Neural crest cell (in vitro differentiated cells): Measurements from ENCODE around the gene NAAA. TPM values are rescaled to one million over a fixed set of nuclear protein-coding genes. Genes with fewer than 3 reads are reported as not detected.
A peak's percentile ranks its signal among the peaks of the same experiment; 100 is the strongest.
"Not testable (repeated sequence)": the region's sequence is repeated elsewhere in the genome, so short reads cannot be mapped to it uniquely, and the experiment has no call there.

Experiments used
- DNase-seq: peaks from one replicate; pipeline ENCODE4 v3.0.0; 2021; ENCODE audit warnings: low read depth, mixed read lengths, low spot score
- H3K27ac Mint-ChIP-seq: one replicate; pipeline ENCODE4 v1.8.0; 2021; ENCODE audit warnings: mild to moderate bottlenecking, mixed read lengths; ENCODE audit not compliant: unreplicated experiment
- H3K27me3 Mint-ChIP-seq: 2 replicates; pipeline ENCODE4 v1.8.0; 2021; ENCODE audit warnings: low read depth, mild to moderate bottlenecking, mixed read lengths
- H3K36me3 Mint-ChIP-seq: 2 replicates; pipeline ENCODE4 v1.8.0; 2021; ENCODE audit warnings: low read depth, mild to moderate bottlenecking, mixed read lengths
- H3K4me1 Mint-ChIP-seq: 2 replicates; pipeline ENCODE4 v1.8.0; 2021; ENCODE audit warnings: mixed read lengths
- H3K4me3 Mint-ChIP-seq: one replicate; pipeline ENCODE4 v1.8.0; 2021; ENCODE audit warnings: mild to moderate bottlenecking, mixed read lengths
- H3K9me3 Mint-ChIP-seq: 2 replicates; pipeline ENCODE4 v1.8.0; 2021; ENCODE audit warnings: mixed read lengths
- CTCF ChIP-seq: fragments of 200-600 bp; sonication (generic); conservative IDR thresholded peaks from 2 replicates; pipeline ENCODE4 v1.5.0; 2021; ENCODE audit warnings: antibody characterized with exemption, mild to moderate bottlenecking
- total RNA-seq: library from RNA; stranded (reverse); gene quantifications from 2 replicates; pipeline ENCODE4 v1.2.1, GENCODE V29; 2021

Gene NAAA
- total RNA-seq, 1 donor from 2014 or later: 3.3 TPM

- DNase-seq: no peak
- Mint-ChIP-seq H3K27me3 (no peaks in the 10 kb centered on the region), H3K9me3 (no peaks in the 10 kb centered on the region), H3K4me1 (no peaks in the 10 kb centered on the region), H3K27ac (no peak overlapping the region), H3K4me3 (no peak overlapping the region), H3K36me3 (peaks cover 12% of the 10 kb centered on the region)
- no peak for TF ChIP-seq CTCF
These were observed 9.5 kb upstream of the NAAA start for GRCh38 chr4:75950213-75950815.

- H3K36me3 Mint-ChIP-seq: peaks cover 8% of the 10 kb centered on the region
- DNase-seq: no peak
- no peaks in the 10 kb centered on the region for H3K27me3 Mint-ChIP-seq
- H3K9me3 Mint-ChIP-seq: no peaks in the 10 kb centered on the region
- no peak overlapping the region for H3K4me3 Mint-ChIP-seq
- no peak for TF ChIP-seq CTCF
- H3K27ac Mint-ChIP-seq: no peak overlapping the region
- no peaks in the 10 kb centered on the region for H3K4me1 Mint-ChIP-seq
These were observed 8.1 kb upstream of the NAAA start for GRCh38 chr4:75948822-75949444.

GRCh38 chr4:75939890-75940691 lies 722 bp downstream of the NAAA start:
- peak; percentile 39 for DNase-seq
- H3K27me3 Mint-ChIP-seq: no peaks in the 10 kb centered on the region
- peak overlapping the region; percentile 92 for H3K4me3 Mint-ChIP-seq
- peak overlapping the region; percentile 16 for H3K27ac Mint-ChIP-seq
- H3K4me1 Mint-ChIP-seq: peaks cover 14% of the 10 kb centered on the region
- H3K9me3 Mint-ChIP-seq: no peaks in the 10 kb centered on the region
- no peaks in the 10 kb centered on the region for H3K36me3 Mint-ChIP-seq
- no peak for TF ChIP-seq CTCF

- no peak for TF ChIP-seq CTCF
- H3K4me3 Mint-ChIP-seq: no peak overlapping the region
- no peaks in the 10 kb centered on the region for H3K9me3 Mint-ChIP-seq
- H3K36me3 Mint-ChIP-seq: no peaks in the 10 kb centered on the region
- peaks cover 10% of the 10 kb centered on the region for H3K4me1 Mint-ChIP-seq
- no peak overlapping the region for H3K27ac Mint-ChIP-seq
- no peak for DNase-seq
- no peaks in the 10 kb centered on the region for H3K27me3 Mint-ChIP-seq
These were observed 5.2 kb downstream of the NAAA start for GRCh38 chr4:75935628-75936027.

GRCh38 chr4:75930152-75930551 lies 10.7 kb downstream of the NAAA start:
- Mint-ChIP-seq H3K27ac (no peak overlapping the region), H3K4me1 (peaks cover 3% of the 10 kb centered on the region), H3K36me3 (no peaks in the 10 kb centered on the region), H3K27me3 (no peaks in the 10 kb centered on the region), H3K9me3 (no peaks in the 10 kb centered on the region), H3K4me3 (no peak overlapping the region)
- TF ChIP-seq CTCF: no peak
- no peak for DNase-seq

- H3K9me3 Mint-ChIP-seq, H3K27ac Mint-ChIP-seq, H3K27me3 Mint-ChIP-seq, H3K4me1 Mint-ChIP-seq, H3K4me3 Mint-ChIP-seq, DNase-seq, H3K36me3 Mint-ChIP-seq: not testable (repeated sequence)
These were observed 15.9 kb downstream of the NAAA start for GRCh38 chr4:75924916-75925315.
